Osteocyte (in vitro differentiated cells): ENCODE data around the gene CASTOR1. TPM values are rescaled to one million over a fixed set of nuclear protein-coding genes. Genes with fewer than 3 reads are reported as not detected.
A peak's percentile ranks its signal among the peaks of the same experiment; 100 is the strongest.

Experiments used
- DNase-seq: peaks from one replicate; pipeline ENCODE4 v3.0.0; 2021; ENCODE audit warnings: mixed read lengths; ENCODE audit not compliant: unreplicated experiment; ENCODE audit errors: extremely low spot score
- H3K27ac Mint-ChIP-seq: one replicate; pipeline ENCODE4 v1.8.0; 2021; ENCODE audit warnings: mild to moderate bottlenecking, mixed read lengths; ENCODE audit not compliant: unreplicated experiment
- H3K27me3 Mint-ChIP-seq: one replicate; pipeline ENCODE4 v1.8.0; 2021; ENCODE audit warnings: mixed read lengths; ENCODE audit not compliant: unreplicated experiment
- H3K36me3 Mint-ChIP-seq: one replicate; pipeline ENCODE4 v1.8.0; 2021; ENCODE audit warnings: mixed read lengths; ENCODE audit not compliant: unreplicated experiment
- H3K4me1 Mint-ChIP-seq: one replicate; pipeline ENCODE4 v1.8.0; 2021; ENCODE audit warnings: mixed read lengths; ENCODE audit not compliant: unreplicated experiment
- H3K4me3 Mint-ChIP-seq: one replicate; pipeline ENCODE4 v1.8.0; 2021; ENCODE audit warnings: mild to moderate bottlenecking, moderate library complexity, mixed read lengths; ENCODE audit not compliant: unreplicated experiment
- H3K9me3 Mint-ChIP-seq: one replicate; pipeline ENCODE4 v1.8.0; 2021; ENCODE audit warnings: mixed read lengths; ENCODE audit not compliant: unreplicated experiment
- total RNA-seq: library from RNA; stranded (reverse); gene quantifications from 2 replicates; pipeline ENCODE4 v1.2.1, GENCODE V29; 2021
- TF ChIP-seq, protein P1 (sequence below): fragments of 200-600 bp; sonication (generic); IDR thresholded peaks from 2 replicates; pipeline ENCODE4 v1.5.0; 2021; ENCODE audit warnings: antibody characterized with exemption, mild to moderate bottlenecking, moderate library complexity

The CASTOR1 gene
- total RNA-seq, 1 donor from 2014 or later, result 12.2 TPM

DNA sequence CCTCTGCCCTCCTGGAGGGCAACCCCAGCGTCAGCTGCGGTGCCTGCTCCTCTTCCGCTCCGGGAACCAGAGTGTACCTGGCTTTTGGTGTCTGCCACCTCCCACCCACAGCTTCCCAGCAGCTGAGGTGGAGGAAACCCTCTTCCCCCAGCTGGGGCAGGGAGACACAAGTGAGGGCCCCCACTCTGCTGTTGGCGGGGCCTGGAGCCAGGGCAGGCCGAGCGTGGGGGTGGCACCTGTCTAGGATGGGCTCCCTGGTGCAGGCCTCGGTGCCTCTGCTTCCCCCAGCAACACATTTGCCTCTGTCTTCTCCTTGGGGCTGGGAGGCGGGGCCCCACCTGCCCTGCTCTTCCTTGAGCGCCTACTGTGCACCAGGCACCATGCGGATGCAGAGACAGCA is 29.0 kb downstream of the CASTOR1 start:
- peaks cover 9% of the 10 kb centered on the region for H3K4me1 Mint-ChIP-seq
- no peaks in the 10 kb centered on the region for H3K27me3 Mint-ChIP-seq
- H3K4me3 Mint-ChIP-seq, result no peak overlapping the region
- no peaks in the 10 kb centered on the region for H3K36me3 Mint-ChIP-seq
- no peak overlapping the region for H3K27ac Mint-ChIP-seq
- no peaks in the 10 kb centered on the region for H3K9me3 Mint-ChIP-seq
- TF ChIP-seq, protein P1, sequence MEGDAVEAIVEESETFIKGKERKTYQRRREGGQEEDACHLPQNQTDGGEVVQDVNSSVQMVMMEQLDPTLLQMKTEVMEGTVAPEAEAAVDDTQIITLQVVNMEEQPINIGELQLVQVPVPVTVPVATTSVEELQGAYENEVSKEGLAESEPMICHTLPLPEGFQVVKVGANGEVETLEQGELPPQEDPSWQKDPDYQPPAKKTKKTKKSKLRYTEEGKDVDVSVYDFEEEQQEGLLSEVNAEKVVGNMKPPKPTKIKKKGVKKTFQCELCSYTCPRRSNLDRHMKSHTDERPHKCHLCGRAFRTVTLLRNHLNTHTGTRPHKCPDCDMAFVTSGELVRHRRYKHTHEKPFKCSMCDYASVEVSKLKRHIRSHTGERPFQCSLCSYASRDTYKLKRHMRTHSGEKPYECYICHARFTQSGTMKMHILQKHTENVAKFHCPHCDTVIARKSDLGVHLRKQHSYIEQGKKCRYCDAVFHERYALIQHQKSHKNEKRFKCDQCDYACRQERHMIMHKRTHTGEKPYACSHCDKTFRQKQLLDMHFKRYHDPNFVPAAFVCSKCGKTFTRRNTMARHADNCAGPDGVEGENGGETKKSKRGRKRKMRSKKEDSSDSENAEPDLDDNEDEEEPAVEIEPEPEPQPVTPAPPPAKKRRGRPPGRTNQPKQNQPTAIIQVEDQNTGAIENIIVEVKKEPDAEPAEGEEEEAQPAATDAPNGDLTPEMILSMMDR, result no peak
- no peak for DNase-seq

DNA sequence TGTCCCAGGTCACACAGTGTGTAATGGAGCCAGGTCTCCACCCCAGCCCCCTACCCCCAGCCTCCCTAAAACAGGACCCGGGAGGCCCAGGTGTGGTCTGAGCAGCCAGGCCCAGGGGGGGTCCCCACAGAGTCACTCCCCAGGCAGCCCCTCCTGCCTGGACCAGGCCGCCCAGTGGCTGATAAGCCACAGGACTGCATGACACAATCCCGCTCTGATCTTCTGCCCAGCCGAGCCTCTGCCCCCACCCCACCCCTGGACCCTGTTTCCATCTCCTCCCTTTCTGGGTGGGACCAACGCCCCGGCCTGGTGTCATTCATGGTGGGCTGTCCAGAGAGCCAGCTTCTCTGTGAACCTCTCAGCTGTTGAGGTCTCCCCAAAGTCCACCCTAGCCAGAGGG is 35.0 kb downstream of the CASTOR1 start:
- H3K27ac Mint-ChIP-seq, result no peak overlapping the region

DNA sequence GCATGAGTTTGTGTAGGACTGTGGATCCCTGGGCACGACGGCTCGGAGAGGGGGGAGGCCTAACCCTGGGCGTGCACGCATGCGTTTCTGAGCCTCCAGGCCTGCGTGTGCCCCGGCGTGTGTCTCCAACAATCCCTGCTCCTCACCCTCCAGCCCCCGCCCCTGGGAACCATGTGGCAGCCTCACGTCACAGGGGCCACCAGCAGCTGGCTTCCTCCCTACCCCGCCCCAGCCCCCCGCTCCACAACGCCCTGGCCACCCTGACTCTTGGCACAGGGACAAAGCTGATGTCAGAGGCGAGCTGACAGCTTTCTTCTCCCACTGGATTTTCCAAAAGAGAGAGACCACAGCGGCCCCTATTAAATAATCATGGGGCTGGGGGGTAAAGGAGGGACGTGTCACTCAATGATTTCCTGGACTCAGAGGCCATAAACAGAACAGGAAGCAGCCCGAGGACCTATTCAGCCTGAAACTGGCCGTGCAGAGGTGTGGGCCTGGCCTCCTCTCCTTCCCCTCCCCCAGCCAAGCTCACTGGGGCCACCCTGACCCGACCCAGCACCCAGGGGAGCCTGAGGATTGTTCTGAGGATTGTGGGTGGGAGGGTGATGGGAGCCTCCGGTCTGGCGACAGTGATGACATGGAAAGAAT is 36.0 kb downstream of the CASTOR1 start:
- Mint-ChIP-seq H3K27ac (peak overlapping the region; percentile 84), H3K4me1 (peaks cover 55% of the 10 kb centered on the region), H3K27me3 (no peaks in the 10 kb centered on the region), H3K36me3 (no peaks in the 10 kb centered on the region), H3K4me3 (no peak overlapping the region), H3K9me3 (no peaks in the 10 kb centered on the region)
- TF ChIP-seq, protein P1, result no peak
- DNase-seq, result no peak

More for the DNA sequence above, 35.0 kb downstream of the CASTOR1 start:
- DNase-seq, result no peak
- no peaks in the 10 kb centered on the region for H3K9me3 Mint-ChIP-seq
- no peaks in the 10 kb centered on the region for H3K27me3 Mint-ChIP-seq
- no peaks in the 10 kb centered on the region for H3K36me3 Mint-ChIP-seq
- H3K4me1 Mint-ChIP-seq, result peaks cover 47% of the 10 kb centered on the region
- TF ChIP-seq, protein P1, result no peak
- H3K4me3 Mint-ChIP-seq, result no peak overlapping the region

DNA sequence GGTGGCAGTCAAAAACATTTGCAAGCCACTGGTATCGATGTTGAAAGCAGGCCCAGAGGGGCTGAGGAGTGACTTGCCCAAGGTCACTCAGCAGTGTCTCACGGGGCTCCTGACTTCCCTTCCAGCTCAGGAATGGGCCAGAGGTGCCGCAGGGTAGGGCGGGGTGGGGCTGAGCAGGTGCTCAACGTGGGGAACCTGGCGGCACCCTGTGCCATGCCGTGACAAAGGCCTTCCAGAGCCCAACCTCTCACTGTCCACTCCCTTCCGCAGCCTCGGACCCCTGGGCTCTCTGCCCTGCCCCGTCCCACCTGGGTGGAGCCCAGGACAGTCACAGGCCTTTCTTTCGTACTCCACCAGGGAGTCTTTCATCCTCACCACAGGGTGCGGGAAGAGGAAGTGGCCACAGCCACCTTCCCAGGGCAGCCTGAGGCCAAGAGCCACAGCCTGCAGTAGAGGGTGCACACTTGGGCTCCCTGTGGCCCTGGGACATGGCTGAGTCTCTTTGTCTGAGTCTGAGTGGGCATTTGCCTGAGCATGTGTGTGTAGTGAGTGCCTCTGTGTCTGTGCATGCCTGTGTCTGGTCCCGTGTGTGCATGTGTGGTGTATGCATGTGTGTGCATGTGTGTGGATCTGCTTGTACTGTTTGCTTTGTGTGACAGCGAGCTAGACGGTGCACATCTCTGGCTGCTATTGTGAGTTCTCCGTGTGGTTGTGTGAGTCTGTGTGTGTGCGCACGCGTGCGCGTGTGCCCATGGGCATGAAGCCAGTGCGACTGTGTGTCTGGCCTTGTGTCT is 36.7 kb downstream of the CASTOR1 start:
- no peak for DNase-seq
- H3K27ac Mint-ChIP-seq, result peak overlapping the region; percentile 84
- H3K36me3 Mint-ChIP-seq, result no peaks in the 10 kb centered on the region
- H3K4me3 Mint-ChIP-seq, result no peak overlapping the region
- H3K27me3 Mint-ChIP-seq, result no peaks in the 10 kb centered on the region
- H3K9me3 Mint-ChIP-seq, result no peaks in the 10 kb centered on the region
- H3K4me1 Mint-ChIP-seq, result peaks cover 61% of the 10 kb centered on the region
- TF ChIP-seq, protein P1, result no peak

DNA sequence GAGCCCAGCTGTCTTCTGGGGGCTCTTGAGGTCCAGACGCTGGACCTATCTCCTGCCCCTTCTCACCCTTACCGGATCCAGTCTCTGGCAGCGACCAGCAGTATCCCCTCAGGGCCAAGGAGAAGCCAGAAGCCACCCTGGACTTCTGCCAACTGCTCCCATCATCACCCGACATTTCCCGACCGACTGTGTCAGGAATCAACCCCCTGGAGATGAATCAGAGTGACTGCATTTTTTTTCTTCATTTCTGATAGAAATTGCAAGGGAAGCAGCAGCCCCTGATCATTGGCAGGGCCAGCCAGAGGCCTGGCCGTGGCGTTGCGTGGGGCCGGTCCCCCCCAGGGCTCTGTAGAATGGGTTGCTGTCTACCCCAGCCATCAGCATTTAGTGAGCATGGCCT is 37.6 kb downstream of the CASTOR1 start:
- H3K27me3 Mint-ChIP-seq, result no peaks in the 10 kb centered on the region
- H3K4me3 Mint-ChIP-seq, result no peak overlapping the region
- DNase-seq, result no peak
- TF ChIP-seq, protein P1, result no peak
- H3K36me3 Mint-ChIP-seq, result no peaks in the 10 kb centered on the region
- peak overlapping the region; percentile 79 for H3K27ac Mint-ChIP-seq
- H3K9me3 Mint-ChIP-seq, result no peaks in the 10 kb centered on the region
- H3K4me1 Mint-ChIP-seq, result peaks cover 68% of the 10 kb centered on the region
